Neural progenitor cell (in vitro differentiated cells): ENCODE results near the gene AKAP8. TPM values are rescaled to one million over a fixed set of nuclear protein-coding genes. Genes with fewer than 3 reads are reported as not detected.

Source experiments
- DNase-seq: peaks from one replicate; pipeline ENCODE4 v3.0.0-alpha.2; 2016; ENCODE audit warnings: low spot score
- H2AFZ ChIP-seq: fragments of 200-600 bp; sonication (generic); replicated peaks from 2 replicates; pipeline ENCODE4 v1.6.1; 2016; ENCODE audit warnings: antibody characterized with exemption
- H3F3A ChIP-seq: fragments of 200-600 bp; sonication (generic); 2 replicates; pipeline ENCODE4 v1.6.1; 2016; ENCODE audit warnings: antibody characterized with exemption, low read depth
- H3K27ac ChIP-seq: fragments of 200-600 bp; sonication (generic); 2 replicates; pipeline ENCODE4 v1.5.1; 2016; ENCODE audit warnings: mild to moderate bottlenecking
- H3K27me3 ChIP-seq: fragments of 200-600 bp; sonication (generic); 2 replicates; pipeline ENCODE4 v1.6.1; 2016; ENCODE audit warnings: mild to moderate bottlenecking, moderate library complexity
- H3K36me3 ChIP-seq: fragments of 200-600 bp; sonication (generic); 2 replicates; pipeline ENCODE4 v1.5.1; 2016
- H3K4me1 ChIP-seq: fragments of 200-600 bp; sonication (generic); 2 replicates; pipeline ENCODE4 v1.6.1; 2016; ENCODE audit warnings: mixed run types
- H3K4me2 ChIP-seq: fragments of 200-600 bp; sonication (generic); 2 replicates; pipeline ENCODE4 v1.6.1; 2016
- H3K4me3 ChIP-seq: fragments of 200-600 bp; sonication (generic); 2 replicates; pipeline ENCODE4 v1.5.1; 2016
- H3K79me2 ChIP-seq: fragments of 200-600 bp; sonication (generic); 2 replicates; pipeline ENCODE4 v1.6.1; 2016; ENCODE audit warnings: low read depth
- H3K9ac ChIP-seq: fragments of 200-600 bp; sonication (generic); 2 replicates; pipeline ENCODE4 v1.6.1; 2016
- H3K9me3 ChIP-seq: fragments of 200-600 bp; sonication (generic); 2 replicates; pipeline ENCODE4 v1.5.1; 2016; ENCODE audit warnings: low read depth
- H4K20me1 ChIP-seq: fragments of 200-600 bp; sonication (generic); 2 replicates; pipeline ENCODE4 v1.6.1; 2016; ENCODE audit warnings: low read depth
- H3K27ac Mint-ChIP-seq: 3 replicates; pipeline ENCODE4 v1.8.0; 2021; ENCODE audit warnings: mixed read lengths
- H3K27me3 Mint-ChIP-seq: 2 replicates; pipeline ENCODE4 v1.8.0; 2022; ENCODE audit warnings: low read depth, mild to moderate bottlenecking, inconsistent platforms, moderate library complexity, mixed read lengths; ENCODE audit not compliant: insufficient read depth
- H3K36me3 Mint-ChIP-seq: 3 replicates; pipeline ENCODE4 v1.8.0; 2021; ENCODE audit warnings: mixed read lengths
- H3K4me1 Mint-ChIP-seq: 3 replicates; pipeline ENCODE4 v1.8.0; 2021; ENCODE audit warnings: mixed read lengths
- H3K4me3 Mint-ChIP-seq: 3 replicates; pipeline ENCODE4 v1.8.0; 2021; ENCODE audit warnings: mild to moderate bottlenecking, moderate library complexity, mixed read lengths
- H3K9me3 Mint-ChIP-seq: 3 replicates; pipeline ENCODE4 v1.8.0; 2020; ENCODE audit warnings: mixed read lengths
- EZH2 ChIP-seq: fragments of 200-600 bp; sonication (generic); IDR thresholded peaks from 2 replicates; pipeline ENCODE4 v1.6.1; 2017; ENCODE audit warnings: antibody characterized with exemption, mild to moderate bottlenecking, moderate library complexity
- EZH2phosphoT487 ChIP-seq: fragments of 200-600 bp; sonication (generic); IDR thresholded peaks from 2 replicates; pipeline ENCODE4 v1.6.1; 2017; ENCODE audit warnings: antibody characterized with exemption
- total RNA-seq: library from RNA; depleted of rRNA; stranded (reverse); fragments of >200 nt; gene quantifications from 2 replicates; pipeline ENCODE4 v1.2.3, GENCODE V29; 2015; ENCODE audit warnings: low replicate concordance
- TF ChIP-seq, protein P1 (sequence below): fragments of 200-600 bp; sonication (generic); IDR thresholded peaks from 2 replicates; pipeline ENCODE4 v1.5.1; 2017; ENCODE audit warnings: antibody characterized with exemption, mild to moderate bottlenecking

Gene AKAP8
- total RNA-seq, 1 donor from 2014 or later = 20.1 TPM

DNA sequence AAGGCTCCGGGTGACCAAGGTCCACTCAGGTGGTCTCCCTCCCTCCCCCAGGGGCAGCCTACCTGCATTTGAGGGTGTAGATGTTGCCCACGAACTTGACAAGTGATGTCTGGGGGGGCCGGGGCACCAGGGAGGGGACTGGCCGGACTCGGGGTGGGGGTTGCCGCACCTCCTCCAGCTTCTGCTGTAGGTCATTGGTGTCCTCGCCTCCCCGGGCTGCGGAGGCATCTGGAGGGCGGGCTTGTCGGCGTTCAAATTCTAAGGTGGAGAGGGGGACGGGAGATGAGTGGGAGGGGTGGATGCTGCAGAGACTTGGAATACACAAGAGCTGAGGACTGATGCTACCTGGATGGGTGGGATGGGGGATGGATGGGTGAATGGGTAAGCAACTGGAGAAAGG is 44.5 kb upstream of the AKAP8 start:
- peaks cover 5% of the 10 kb centered on the region for H3K36me3 ChIP-seq
- peaks cover 4% of the 10 kb centered on the region for H4K20me1 ChIP-seq
- H3K36me3 Mint-ChIP-seq = peaks cover 28% of the 10 kb centered on the region
- no peaks in the 10 kb centered on the region for H3K27me3 ChIP-seq
- H3K4me1 ChIP-seq = no peaks in the 10 kb centered on the region
- no peaks in the 10 kb centered on the region for H3K4me1 Mint-ChIP-seq
- H3K27me3 Mint-ChIP-seq = peaks cover 4% of the 10 kb centered on the region
- H3K9me3 ChIP-seq = no peaks in the 10 kb centered on the region
- no peak overlapping the region for H2AFZ ChIP-seq
- H3K9me3 Mint-ChIP-seq = peaks cover 6% of the 10 kb centered on the region
- no peak overlapping the region for H3K27ac Mint-ChIP-seq
- H3K4me3 ChIP-seq = no peak overlapping the region
- peaks cover 5% of the 10 kb centered on the region for H3K79me2 ChIP-seq
- DNase-seq = no peak
- no peak overlapping the region for H3K9ac ChIP-seq
- TF ChIP-seq EZH2phosphoT487 (no peak), EZH2 (no peak)
- TF ChIP-seq, protein P1, sequence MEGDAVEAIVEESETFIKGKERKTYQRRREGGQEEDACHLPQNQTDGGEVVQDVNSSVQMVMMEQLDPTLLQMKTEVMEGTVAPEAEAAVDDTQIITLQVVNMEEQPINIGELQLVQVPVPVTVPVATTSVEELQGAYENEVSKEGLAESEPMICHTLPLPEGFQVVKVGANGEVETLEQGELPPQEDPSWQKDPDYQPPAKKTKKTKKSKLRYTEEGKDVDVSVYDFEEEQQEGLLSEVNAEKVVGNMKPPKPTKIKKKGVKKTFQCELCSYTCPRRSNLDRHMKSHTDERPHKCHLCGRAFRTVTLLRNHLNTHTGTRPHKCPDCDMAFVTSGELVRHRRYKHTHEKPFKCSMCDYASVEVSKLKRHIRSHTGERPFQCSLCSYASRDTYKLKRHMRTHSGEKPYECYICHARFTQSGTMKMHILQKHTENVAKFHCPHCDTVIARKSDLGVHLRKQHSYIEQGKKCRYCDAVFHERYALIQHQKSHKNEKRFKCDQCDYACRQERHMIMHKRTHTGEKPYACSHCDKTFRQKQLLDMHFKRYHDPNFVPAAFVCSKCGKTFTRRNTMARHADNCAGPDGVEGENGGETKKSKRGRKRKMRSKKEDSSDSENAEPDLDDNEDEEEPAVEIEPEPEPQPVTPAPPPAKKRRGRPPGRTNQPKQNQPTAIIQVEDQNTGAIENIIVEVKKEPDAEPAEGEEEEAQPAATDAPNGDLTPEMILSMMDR = no peak
- H3K4me3 Mint-ChIP-seq = no peak overlapping the region
- H3F3A ChIP-seq = peaks cover 8% of the 10 kb centered on the region
- no peak overlapping the region for H3K27ac ChIP-seq
- no peak overlapping the region for H3K4me2 ChIP-seq

DNA sequence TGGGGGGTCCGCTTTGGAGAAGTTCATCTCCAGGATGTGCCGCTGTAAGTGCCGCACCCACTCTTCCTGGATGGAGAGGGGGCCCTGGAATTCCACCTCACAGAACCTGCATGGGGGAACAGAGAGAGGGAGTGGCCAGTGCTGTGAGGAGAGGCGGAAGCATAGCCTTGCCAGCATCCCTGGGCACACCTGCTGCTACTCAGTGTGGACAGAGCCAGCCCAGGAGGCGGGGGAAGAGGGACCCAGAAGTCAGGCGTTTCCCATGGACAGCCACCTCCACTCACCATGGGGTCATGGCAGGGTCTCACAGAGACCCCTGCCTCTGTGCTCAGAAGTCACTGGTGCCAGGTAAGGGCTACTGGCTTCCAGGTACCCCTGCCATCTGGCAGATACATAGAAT is 43.5 kb upstream of the AKAP8 start:
- no peak overlapping the region for H3K4me2 ChIP-seq
- no peaks in the 10 kb centered on the region for H3K9me3 ChIP-seq
- H3K79me2 ChIP-seq = peaks cover 7% of the 10 kb centered on the region
- Mint-ChIP-seq H3K36me3 (peaks cover 30% of the 10 kb centered on the region), H3K4me3 (no peak overlapping the region), H3K27ac (no peak overlapping the region), H3K4me1 (peaks cover 3% of the 10 kb centered on the region), H3K9me3 (peaks cover 9% of the 10 kb centered on the region), H3K27me3 (peaks cover 8% of the 10 kb centered on the region)
- DNase-seq = no peak
- H2AFZ ChIP-seq = no peak overlapping the region
- H3K4me3 ChIP-seq = no peak overlapping the region
- H3F3A ChIP-seq = peaks cover 8% of the 10 kb centered on the region
- peaks cover 3% of the 10 kb centered on the region for H4K20me1 ChIP-seq
- no peak overlapping the region for H3K9ac ChIP-seq
- TF ChIP-seq EZH2phosphoT487 = no peak
- TF ChIP-seq EZH2 = no peak
- TF ChIP-seq, protein P1 = no peak
- H3K27ac ChIP-seq = no peak overlapping the region
- peaks cover 5% of the 10 kb centered on the region for H3K36me3 ChIP-seq
- H3K27me3 ChIP-seq = no peaks in the 10 kb centered on the region
- H3K4me1 ChIP-seq = no peaks in the 10 kb centered on the region

DNA sequence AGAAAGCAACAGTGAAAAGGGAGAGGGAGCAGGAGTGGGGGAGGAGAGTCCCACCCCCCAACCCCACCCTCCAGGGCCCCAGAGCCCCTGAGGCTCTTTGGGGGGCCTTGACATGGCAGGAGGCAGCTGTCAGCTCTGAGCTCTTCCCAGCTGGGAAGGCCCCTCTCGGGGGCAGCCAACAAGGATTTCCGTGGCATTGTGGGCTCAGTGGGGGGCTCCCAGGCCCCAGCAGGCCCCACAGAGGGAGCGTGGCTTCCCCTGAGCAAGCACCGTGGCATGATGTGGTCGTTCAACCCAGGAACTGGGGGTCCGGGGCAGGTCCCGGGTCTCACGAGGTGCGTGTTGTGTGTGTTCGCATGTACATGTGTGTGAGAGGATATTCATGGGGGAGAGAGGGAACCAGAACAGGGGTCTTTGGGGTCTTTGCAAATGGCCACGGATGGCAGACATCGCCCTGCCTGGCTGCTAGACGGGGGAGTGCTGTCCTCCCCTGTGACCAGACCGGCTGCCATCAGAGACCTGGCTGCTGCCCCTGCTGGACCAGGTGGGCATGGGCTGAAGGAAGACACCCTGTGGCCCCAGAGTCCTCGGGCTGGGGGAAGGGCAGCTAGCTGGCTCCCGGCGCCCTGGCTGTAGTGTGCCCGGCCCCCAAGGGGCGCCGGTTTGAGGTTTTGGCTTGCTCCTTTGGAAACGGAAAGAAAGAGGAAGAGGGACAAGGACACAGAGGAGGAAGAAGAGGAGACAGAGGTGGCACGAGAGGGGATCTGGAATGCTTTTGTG is 42.9 kb upstream of the AKAP8 start:
- no peak overlapping the region for H2AFZ ChIP-seq
- H3K9me3 Mint-ChIP-seq = peaks cover 9% of the 10 kb centered on the region
- H3K27ac ChIP-seq = no peak overlapping the region

More for the DNA sequence above, 42.9 kb upstream of the AKAP8 start:
- no peak overlapping the region for H3K4me3 ChIP-seq
- no peak for DNase-seq
- H3K27me3 ChIP-seq = no peaks in the 10 kb centered on the region
- H3K36me3 ChIP-seq = peaks cover 5% of the 10 kb centered on the region
- H3K4me1 ChIP-seq = peaks cover 2% of the 10 kb centered on the region
- TF ChIP-seq EZH2 = no peak
- TF ChIP-seq, protein P1 = no peak
- no peaks in the 10 kb centered on the region for H3K9me3 ChIP-seq
- Mint-ChIP-seq H3K4me1 (peaks cover 10% of the 10 kb centered on the region), H3K4me3 (no peak overlapping the region), H3K27me3 (peaks cover 10% of the 10 kb centered on the region), H3K27ac (no peak overlapping the region), H3K36me3 (peaks cover 28% of the 10 kb centered on the region)
- peaks cover 13% of the 10 kb centered on the region for H3K79me2 ChIP-seq
- peaks cover 8% of the 10 kb centered on the region for H3F3A ChIP-seq
- H3K9ac ChIP-seq = no peak overlapping the region
- H3K4me2 ChIP-seq = no peak overlapping the region
- H4K20me1 ChIP-seq = peaks cover 10% of the 10 kb centered on the region
